AG09319 (cell line): ENCODE data around the gene NDP.

Experiments used
- DNase-seq: peaks from one replicate; pipeline ENCODE4 v3.0.0-alpha.2; 2010; ENCODE audit warnings: low read depth; ENCODE audit errors: extremely low read depth
- TF ChIP-seq, protein P1 (sequence below): IDR thresholded peaks from 2 replicates; pipeline ENCODE4 v1.5.1; 2011; ENCODE audit warnings: low read depth, mild to moderate bottlenecking, inconsistent platforms, low read length, moderate library complexity

NDP gene

DNA sequence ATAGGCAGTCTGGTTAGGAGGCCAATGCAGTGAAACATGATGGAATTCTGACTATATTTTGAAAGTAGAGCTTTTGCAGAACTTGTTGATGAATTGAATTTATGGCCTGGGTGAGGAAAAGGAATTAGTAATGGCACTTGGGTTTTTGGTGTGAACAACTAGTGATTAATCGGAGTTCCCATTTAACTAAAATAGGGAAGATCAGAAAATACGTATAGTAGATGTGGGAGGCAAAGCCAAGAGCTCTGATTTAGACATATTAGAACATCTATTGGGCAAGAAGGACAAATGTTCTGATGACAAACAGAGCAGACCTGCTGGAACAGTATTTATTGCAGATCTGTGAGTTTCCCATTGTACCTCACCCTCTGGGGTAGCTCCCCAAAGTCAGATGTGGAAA, 12.3 kb upstream of the NDP start:
- TF ChIP-seq, protein P1, sequence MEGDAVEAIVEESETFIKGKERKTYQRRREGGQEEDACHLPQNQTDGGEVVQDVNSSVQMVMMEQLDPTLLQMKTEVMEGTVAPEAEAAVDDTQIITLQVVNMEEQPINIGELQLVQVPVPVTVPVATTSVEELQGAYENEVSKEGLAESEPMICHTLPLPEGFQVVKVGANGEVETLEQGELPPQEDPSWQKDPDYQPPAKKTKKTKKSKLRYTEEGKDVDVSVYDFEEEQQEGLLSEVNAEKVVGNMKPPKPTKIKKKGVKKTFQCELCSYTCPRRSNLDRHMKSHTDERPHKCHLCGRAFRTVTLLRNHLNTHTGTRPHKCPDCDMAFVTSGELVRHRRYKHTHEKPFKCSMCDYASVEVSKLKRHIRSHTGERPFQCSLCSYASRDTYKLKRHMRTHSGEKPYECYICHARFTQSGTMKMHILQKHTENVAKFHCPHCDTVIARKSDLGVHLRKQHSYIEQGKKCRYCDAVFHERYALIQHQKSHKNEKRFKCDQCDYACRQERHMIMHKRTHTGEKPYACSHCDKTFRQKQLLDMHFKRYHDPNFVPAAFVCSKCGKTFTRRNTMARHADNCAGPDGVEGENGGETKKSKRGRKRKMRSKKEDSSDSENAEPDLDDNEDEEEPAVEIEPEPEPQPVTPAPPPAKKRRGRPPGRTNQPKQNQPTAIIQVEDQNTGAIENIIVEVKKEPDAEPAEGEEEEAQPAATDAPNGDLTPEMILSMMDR, result no peak

DNA sequence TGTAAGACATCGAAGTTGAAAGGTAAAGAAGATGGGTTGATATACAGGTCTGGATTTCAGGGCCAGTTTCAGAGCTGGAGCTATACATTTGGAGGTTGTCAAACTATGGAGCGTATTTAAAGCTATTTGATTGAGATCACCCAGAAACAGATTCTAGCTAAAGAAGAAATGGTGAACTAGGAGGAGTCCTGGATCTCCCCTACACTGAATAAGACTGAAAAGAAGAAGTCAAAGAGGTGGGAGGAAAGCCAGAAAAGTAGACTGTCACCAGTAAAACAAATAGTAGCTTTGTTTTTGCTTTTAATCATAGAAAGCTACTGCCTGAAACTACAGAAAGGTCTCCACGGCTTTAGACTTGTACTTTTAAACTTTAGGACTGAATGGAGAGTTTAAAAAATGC, 5.0 kb upstream of the NDP start:
- DNase-seq, result no peak
- TF ChIP-seq, protein P1, result no peak

More for the DNA sequence above, 12.3 kb upstream of the NDP start:
- DNase-seq, result no peak

DNA sequence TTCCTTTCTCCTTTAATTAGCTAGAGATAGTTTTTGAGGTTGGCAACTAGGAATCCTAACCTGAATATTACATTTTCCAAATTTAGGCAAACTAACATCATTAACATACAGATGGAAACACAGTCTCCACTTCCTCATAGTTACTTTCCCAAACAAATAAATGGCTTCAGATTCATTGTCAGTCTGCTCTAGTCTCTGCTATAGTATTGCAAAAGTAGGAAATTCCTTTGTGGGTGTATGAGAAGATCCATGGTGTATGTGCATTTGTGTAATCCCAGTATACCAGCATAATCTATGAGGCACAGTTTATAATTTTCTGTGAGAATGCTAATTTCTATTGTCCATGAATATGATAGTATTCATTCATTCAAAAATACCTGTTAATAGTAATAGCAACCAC, 3.0 kb upstream of the NDP start:
- TF ChIP-seq, protein P1, result no peak
- no peak for DNase-seq

DNA sequence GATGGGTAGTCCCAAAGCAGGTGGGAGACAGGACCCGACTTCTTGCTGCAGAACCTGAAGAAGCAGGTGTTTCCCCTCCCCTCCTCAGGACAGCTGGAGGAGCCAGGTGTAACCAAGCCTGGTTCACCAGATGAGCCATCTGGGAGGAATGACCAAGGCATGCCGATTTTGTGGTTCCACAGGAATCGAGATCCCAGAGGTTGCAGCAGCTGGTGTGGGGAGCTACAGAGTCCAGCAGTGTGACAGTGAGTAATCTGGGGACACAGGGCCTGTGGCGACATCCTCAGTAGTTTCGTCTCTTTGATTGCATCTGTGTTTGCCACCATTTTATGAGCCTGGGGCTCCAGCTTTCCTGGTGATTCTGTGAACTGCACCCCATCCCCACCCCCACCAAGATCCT, 2.6 kb upstream of the NDP start:
- no peak for DNase-seq
- TF ChIP-seq, protein P1, result no peak

DNA sequence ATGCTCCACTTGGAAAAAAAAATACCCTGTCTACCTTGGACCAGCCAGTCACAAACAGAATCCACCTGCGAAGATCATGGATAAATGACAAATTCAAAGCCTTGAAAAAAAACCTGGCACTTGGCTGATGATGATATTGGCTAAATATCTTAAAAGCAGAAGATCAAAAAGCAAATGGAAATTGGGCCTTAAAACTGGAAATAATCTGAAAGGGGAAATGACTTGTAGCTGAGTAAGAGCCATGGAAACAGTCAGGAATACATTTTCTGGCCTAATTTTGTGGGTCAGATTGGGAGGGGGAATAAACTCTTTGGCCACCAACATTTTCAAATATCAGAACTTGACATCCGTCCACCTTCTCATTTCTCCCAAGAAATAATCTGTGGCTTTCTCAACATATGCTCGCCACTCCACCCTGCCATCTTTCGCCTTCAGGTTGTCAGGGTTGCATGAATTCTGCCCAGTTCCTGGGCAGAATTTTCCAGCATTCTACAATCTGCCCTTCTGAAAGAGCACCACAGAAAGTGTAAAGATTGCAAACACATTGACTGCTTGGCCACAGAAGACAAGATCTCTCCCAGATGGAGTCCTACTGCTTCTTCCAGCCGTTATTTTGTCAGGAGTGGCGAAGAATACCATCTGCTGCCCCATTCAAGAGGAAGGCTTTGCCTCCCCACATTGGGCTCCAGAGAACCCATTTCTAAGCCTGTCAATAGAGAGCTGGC, 1.7 kb upstream of the NDP start:
- no peak for DNase-seq
- TF ChIP-seq, protein P1, result no peak

DNA sequence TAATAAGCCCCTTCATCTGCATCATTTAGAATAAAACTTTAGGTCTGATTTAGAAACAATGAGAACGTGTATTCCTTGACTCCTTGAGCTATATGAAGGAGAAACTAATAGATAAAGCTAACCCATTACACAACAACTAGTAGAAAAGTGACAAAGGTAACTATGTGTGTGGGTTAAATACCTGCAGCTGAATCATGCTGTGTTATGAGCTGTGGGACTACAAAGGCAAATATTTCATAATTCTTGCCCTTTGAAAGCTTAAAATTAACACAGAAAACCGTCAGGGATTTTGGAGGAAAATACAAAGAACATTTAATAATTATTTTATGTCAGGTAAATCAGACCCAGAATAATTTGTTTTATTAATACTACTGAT, 898 bp upstream of the NDP start:
- TF ChIP-seq, protein P1, result no peak
- DNase-seq, result no peak

DNA sequence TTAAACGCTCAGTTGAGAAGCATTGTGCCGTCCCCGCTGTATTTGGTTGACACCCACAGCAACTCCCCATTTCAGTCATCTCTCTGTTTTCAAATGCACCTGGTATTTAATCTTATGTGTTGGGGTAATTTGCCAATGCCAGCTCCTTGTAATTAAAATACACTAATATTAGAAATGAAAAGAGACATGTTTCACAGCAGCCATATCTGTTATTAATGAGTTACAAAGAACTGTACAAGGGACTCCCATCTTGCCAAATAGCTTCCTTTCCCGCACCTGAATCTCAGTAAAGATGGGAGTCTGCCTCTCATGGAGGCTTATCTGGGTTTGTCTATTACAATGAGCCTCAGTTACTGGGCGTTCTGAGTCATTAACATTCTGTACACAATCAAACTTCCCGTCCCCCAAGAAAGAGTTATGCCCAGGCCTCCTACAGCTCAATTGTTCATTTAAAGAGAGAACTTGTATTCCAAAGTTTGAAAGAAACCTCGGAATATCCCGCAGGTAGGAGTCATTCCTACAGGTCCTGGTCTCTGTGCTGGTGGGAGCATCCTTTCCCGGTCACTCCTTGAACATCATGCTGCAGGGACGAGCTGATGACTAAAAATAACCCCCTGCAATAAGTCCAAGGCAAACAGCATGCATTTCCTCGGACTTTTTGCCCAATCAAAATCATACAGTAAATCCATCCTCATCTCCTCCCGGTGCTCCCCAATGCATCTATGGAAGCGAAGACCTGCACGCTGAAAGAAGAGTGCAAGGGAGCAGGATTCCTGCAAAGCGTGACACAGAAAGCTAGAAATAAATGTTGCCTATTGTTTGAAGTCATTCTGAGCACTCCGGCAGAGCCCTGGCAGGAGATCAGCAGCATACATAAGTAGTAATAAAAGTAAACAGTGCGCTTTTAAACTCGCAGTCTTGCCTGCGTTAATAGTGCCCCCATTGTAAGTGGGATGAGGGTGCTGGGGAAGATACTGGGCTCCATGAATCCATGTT, 926 bp downstream of the NDP start:
- no peak for DNase-seq
- TF ChIP-seq, protein P1, result no peak
